GM19372 (cell line): Measurements from ENCODE around the gene TEX38.
"Not testable (repeated sequence)": the region's sequence is repeated elsewhere in the genome, so short reads cannot be mapped to it uniquely, and the experiment has no call there.

ENCODE experiments used
- ATAC-seq: cut with Tn5 transposase; IDR thresholded peaks from one replicate; pipeline ENCODE4 v1.9.1; 2021; ENCODE audit warnings: mild to moderate bottlenecking, low read depth, moderate library complexity; ENCODE audit not compliant: unreplicated experiment

The TEX38 gene

GRCh38 chr1:46686255-46686654 is 14.6 kb downstream of the TEX38 start:
- no peak for ATAC-seq

DNA sequence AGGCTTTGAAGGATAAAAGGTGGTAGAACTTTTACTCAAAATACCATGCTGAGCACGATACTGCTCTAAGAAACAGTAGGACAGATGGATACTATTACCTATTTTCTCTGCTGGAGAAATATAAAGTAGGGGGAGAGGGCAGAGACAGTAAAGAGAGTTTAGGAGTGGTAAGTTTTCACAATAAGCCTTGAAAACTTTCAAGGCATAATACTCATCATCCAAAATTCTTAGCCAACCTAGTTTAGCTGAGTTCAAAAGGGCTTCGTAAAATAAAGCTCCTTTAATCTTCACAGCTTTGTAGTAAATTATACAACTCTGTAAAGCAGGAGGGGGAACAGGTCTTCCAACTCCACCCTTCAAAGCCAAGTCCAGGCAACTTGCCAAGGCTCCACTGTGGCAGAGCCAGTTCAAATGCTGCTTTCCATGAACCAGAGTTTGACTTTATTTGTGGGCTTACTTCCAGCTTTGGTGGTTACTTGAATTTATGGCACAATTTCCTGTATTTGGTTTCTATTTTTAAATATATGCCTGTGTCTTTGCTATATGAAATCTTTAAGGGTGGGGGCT is 15.5 kb downstream of the TEX38 start:
- ATAC-seq = no peak

- ATAC-seq = no peak
Measured at GRCh38 chr1:46687921-46688509, 16.4 kb downstream of the TEX38 start.

DNA sequence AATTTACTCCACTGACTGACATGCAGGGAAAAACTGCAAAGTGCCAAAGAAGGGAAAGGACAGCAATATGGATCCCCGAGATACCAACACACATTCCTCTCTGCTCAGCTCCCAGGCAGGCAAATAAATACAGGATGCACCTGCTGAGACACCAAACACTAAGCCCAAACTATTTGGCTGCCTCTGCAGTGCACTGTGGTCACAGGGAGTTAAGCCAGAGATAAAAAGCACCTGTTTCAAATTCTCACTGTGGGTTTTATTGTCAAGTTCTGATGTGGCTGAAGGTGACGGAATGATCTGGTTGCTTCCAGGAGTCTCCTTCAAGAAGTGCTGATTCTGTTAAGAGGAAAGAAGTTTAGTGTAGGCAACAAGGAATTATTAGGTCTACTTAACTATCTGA is 17.7 kb downstream of the TEX38 start:
- ATAC-seq = no peak

DNA sequence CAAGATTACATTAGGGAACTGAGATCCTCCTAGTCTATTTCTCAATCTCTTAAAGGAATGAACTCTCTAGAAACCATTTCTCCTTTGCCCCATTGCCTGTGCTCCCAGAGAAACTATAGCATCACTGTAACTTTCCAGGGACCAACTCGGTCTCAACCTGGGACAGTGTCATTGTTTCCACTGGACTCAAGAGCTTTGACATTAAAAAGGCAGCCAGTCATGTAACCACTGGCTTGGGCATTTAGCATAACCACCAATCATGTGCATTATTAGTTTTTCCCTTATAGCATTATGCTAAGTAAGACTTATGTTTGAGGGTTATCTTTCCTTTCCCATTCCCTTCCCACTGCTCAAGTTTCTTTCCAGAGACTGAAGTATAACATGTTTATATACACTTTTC is 18.2 kb downstream of the TEX38 start:
- no peak for ATAC-seq

DNA sequence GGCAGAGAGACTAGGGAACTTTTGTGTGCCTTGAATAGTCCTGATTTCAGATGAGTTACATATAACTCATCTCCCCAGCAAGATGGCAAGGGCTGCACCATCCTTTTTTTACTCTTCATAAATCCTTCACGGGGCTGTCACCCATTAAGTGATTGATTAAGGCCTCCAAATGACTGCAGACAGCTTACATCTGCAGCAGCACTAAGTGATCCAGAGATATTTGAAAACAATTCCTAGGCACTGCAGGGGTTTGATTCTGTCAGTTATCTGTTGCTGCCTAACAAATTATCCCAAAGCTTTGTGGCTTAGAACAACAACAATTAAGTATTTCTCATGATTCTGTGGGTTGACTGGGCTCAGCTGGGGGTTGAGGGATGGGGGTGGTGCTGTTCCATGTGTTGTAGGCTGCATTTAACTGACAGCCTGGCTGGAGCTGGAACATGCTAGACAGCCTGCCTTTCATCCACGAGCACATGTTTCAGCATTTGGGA is 19.3 kb downstream of the TEX38 start:
- no peak for ATAC-seq

DNA sequence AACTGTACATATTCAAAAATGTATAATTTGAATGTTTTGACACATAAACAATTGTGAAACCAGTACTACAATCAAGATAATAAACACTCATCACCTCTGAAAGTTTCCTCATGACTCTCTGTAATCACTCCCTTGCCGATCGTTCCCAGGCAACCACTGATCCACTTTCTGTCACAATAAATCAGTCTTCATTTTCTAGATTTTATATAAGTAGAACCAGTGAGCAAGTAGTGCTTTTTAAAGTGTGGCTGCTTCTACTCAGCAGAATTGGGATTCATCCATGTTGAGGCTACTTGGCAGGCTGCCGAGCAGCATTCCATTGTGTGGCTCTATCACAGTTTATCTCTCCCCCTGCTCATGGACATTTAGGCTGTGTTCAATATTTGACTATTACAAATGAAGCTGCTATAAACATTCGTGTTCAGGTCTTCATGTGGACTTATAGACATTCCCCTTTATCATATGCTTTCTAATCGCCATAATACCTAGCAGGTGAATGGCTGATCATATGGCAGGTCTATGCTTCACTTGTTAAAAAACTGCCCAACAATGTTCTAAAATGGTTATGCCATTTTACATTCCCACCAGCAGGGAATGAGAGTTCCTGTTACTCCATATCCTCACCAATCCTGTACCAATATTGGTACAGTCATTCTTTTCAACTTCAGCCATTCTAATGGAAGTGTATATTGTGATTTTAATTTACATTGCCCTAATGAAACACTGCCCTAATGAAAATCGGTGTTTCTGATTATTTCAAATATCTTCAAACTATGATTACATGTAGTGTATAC is 20.5 kb downstream of the TEX38 start:
- ATAC-seq = no peak

GRCh38 chr1:46692811-46693770 is 21.4 kb downstream of the TEX38 start:
- ATAC-seq = no peak

DNA sequence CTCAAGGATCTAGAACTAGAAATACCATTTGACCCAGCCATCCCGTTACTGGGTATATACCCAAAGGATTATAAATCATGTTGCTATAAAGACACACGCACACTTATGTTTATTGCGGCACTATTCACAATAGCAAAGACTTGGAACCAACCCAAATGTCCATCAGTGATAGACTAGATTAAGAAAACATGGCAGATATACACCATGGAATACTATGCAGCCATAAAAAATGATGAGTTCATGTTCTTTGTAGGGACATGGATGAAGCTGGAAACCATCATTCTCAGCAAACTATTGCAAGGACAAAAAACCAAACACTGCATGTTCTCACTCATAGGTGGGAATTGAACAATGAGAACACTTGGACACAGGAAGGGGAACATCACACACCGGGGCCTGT is 23.0 kb downstream of the TEX38 start:
- not testable (repeated sequence) for ATAC-seq

GRCh38 chr1:46697053-46697452 is 25.4 kb downstream of the TEX38 start:
- no peak for ATAC-seq

GRCh38 chr1:46699666-46700065 is 28.0 kb downstream of the TEX38 start:
- no peak for ATAC-seq

GRCh38 chr1:46703927-46704641 is 32.4 kb downstream of the TEX38 start:
- ATAC-seq = no peak

DNA sequence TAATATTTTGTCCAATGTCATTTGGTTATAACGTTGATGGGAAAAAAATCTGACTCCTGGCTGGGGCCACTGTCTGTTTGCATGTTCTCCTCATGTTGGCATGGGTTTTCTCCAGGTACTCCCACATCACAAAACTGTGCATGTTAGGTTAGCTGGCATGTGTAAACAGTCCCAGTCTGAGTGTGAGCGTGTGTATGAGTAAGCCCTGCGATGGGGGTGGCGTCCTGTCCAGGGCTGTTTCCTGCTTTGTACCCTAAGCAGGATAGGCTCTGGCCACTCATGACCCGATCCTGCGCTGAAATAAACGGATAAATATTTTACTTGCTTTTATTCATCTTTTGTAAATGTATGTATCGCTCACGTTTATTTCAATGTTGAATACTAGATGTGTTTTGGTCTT is 33.8 kb downstream of the TEX38 start:
- no peak for ATAC-seq

GRCh38 chr1:46708121-46708520 is 36.5 kb downstream of the TEX38 start:
- ATAC-seq = no peak

GRCh38 chr1:46714976-46715375 is 43.3 kb downstream of the TEX38 start:
- no peak for ATAC-seq

- no peak for ATAC-seq
Measured at GRCh38 chr1:46717654-46718053, 46.0 kb downstream of the TEX38 start.

DNA sequence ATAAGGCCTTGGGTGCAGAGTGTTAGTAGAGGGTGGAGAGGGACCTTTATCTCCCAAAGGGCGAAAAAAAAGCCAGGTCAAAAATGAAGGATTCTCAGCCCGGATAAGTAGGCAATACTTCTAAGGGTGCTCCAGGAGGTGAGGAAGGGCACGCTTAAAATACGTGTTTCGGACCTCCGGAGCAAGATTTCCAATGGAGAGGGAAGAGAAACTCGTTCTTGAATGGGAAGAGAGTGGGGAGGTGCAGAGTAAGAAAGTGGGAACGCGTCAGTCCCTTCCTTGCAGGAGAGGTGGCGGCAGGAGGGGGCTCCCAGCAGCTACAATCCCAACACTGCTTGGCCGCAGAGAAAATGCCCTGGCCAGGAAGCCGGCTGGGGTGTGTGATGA is 46.7 kb downstream of the TEX38 start:
- no peak for ATAC-seq

DNA sequence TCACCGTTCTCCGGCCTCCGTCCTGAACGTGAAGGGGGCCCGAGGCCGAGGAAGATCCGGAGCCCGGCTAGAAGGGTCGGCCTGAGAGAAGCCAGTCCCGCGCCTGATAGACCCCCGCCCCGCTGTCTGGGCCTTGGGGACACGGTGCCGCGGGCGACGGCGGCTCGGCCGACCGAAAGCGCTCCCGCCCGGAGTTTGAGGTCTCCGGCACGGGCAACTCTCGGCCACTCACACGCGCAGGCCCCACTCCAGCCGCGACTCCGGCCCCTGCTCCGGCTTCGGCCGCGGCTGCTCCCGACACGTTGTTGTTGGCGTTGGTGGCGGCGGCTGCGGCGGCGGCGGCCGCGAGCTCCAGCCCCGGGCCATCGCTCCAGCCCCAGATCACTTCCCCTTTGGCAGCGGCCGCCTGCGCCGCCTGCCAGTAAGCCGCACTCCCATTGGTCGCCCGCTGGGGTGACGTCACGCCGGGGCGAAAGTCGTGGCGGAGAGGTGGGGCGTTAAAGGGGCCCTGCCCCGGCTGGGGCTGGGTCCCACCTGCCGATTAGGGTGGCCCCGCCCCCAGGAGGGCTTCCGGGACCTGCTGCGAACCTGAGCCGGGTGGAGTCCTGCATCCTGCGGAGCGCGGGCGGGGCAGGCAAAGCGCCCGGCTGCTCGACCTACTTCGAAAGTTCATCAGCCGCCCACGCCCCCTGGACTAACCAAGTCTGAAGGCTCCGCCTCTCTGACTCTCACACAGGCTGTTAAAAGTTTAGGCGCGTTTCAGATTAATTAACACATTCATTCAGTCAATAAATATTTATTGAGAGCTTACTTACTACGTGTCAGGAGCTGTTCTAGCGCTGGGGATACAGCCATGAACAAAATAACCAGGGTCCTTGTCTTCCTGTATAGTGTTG is 47.3 kb downstream of the TEX38 start, which contains the start of gene EFCAB14:
Gene EFCAB14 (minus strand): TSS at position 388 of the 896 bp plus-strand sequence. CDS start 1,027 bp downstream, outside the sequence.
- peak; percentile 97 for ATAC-seq

DNA sequence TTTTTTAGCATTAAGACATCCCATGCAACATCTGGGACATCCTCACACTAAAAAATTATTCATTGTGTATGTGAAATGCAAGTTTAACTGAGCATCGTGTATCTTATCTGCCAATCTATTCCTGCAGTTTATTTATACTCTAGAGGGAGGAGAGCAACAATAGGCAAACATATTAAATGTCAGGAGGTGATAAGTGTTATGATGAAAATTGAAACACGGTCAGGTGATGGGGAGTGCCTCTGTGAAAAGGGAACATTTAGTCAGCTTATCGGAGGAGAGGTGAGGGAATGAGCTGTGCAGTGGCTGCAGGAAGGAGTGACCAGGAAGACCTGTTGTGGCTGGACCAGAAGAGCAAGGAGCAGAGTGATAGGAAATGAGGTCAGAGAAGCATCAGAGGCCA is 48.0 kb downstream of the TEX38 start:
- ATAC-seq = no peak
